Measurements from ENCODE around the gene WSB1.

- TF ChIP-seq EZH2 (IDR thresholded peaks at IDR 0.05; ENCODE audit: low read depth) (no peak), CTCF (conservative IDR thresholded peaks at IDR 0.05) (no peak)
Measured at GRCh38 chr17:27360507-27360906, 66.6 kb downstream of the WSB1 start.

Measured in PC-9 (cell line).